CD4-positive, alpha-beta memory T cell (primary cell): Measurements from ENCODE around the gene NT5DC1. TPM values are rescaled to one million over a fixed set of nuclear protein-coding genes. Genes with fewer than 3 reads are reported as not detected.
"Not testable (repeated sequence)": the region's sequence is repeated elsewhere in the genome, so short reads cannot be mapped to it uniquely, and the experiment has no call there.

Experiments used
- CTCF ChIA-PET: fragments of 350-600 bp; sonication (Branson Sonifier 250); formaldehyde crosslinking; loops from one replicate; lab custom pipeline; 2021; ENCODE audit warnings: inconsistent platforms; ENCODE audit not compliant: partially characterized antibody; lab: Charles Lee
- POLR2A ChIA-PET: fragments of 350-600 bp; sonication (Branson Sonifier 250); formaldehyde crosslinking; loops from one replicate; lab custom pipeline; 2021; ENCODE audit not compliant: partially characterized antibody; lab: Charles Lee
- DNase-seq, 5 donors: peaks; one replicate each; pipeline versions ENCODE4 v3.0.0 to v3.0.0-alpha.2; 2020 to 2022; ENCODE audit warnings: mixed read lengths in 1 of 5
- H3K27ac ChIP-seq: one replicate; pipeline ENCODE4 v1.7.0; 2013; ENCODE audit warnings: low read depth, low read length
- H3K27me3 ChIP-seq: 2 replicates; pipeline ENCODE4 v1.7.0; 2013; ENCODE audit warnings: mild to moderate bottlenecking, low read length, moderate library complexity; ENCODE audit not compliant: insufficient read depth
- H3K36me3 ChIP-seq: 2 replicates; pipeline ENCODE4 v1.7.0; 2013; ENCODE audit warnings: mild to moderate bottlenecking, low read length, moderate library complexity; ENCODE audit not compliant: insufficient read depth
- H3K4me1 ChIP-seq: 2 replicates; pipeline ENCODE4 v1.7.0; 2013; ENCODE audit warnings: mild to moderate bottlenecking, low read length, moderate library complexity; ENCODE audit not compliant: insufficient read depth
- H3K4me3 ChIP-seq, 2 donors: one replicate each; pipeline ENCODE4 v1.7.0; 2013; ENCODE audit warnings: low read length in 2 of 2, mild to moderate bottlenecking in 1 of 2
- H3K9me3 ChIP-seq, 2 donors: one replicate each; pipeline ENCODE4 v1.7.0; 2013; ENCODE audit warnings: low read length in 2 of 2, control low read depth in 1 of 2; ENCODE audit not compliant: control insufficient read depth in 1 of 2
- H3K27ac Mint-ChIP-seq, 7 donors: one replicate each; pipeline ENCODE4 v1.8.0; 2020 to 2021; ENCODE audit warnings: mixed read lengths in 7 of 7, mild to moderate bottlenecking in 6 of 7, inconsistent platforms in 3 of 7, moderate library complexity in 3 of 7
- H3K27me3 Mint-ChIP-seq, 2 donors: one replicate each; pipeline ENCODE4 v1.8.0; 2020 to 2021; ENCODE audit warnings: mixed read lengths in 2 of 2
- H3K36me3 Mint-ChIP-seq, 2 donors: one replicate each; pipeline ENCODE4 v1.8.0; 2020 to 2021; ENCODE audit warnings: mixed read lengths in 2 of 2, inconsistent platforms in 1 of 2, mild to moderate bottlenecking in 1 of 2
- H3K4me1 Mint-ChIP-seq, 4 donors: one replicate each; pipeline ENCODE4 v1.8.0; 2020 to 2021; ENCODE audit warnings: mixed read lengths in 4 of 4, mild to moderate bottlenecking in 1 of 4
- H3K4me3 Mint-ChIP-seq, 8 donors: one replicate each; pipeline ENCODE4 v1.8.0; 2020 to 2021; ENCODE audit warnings: mixed read lengths in 8 of 8, mild to moderate bottlenecking in 7 of 8, moderate library complexity in 6 of 8, inconsistent platforms in 3 of 8
- H3K9me3 Mint-ChIP-seq, 8 donors: one replicate each; pipeline ENCODE4 v1.8.0; 2020 to 2021; ENCODE audit warnings: mixed read lengths in 8 of 8, mild to moderate bottlenecking in 5 of 8, inconsistent platforms in 3 of 8, moderate library complexity in 1 of 8
- intact Hi-C: fragments of 100-400 bp; cut with micrococcal nuclease; formaldehyde crosslinking; loops from one replicate; pipeline ENCODE4 v1.15.1; 2023
- polyA plus RNA-seq, 2 donors: library from polyadenylated mRNA; unstranded; fragments of 300-500 nt; fragmentation: Illumina TruSeq; gene quantifications; one replicate each; pipeline ENCODE4 v1.2.3, GENCODE V29; 2021
- total RNA-seq, 2 experiments: library from RNA; stranded (reverse); gene quantifications; one replicate each; pipeline ENCODE4 v1.2.3, GENCODE V29; 2021

The NT5DC1 gene
- total and polyA plus RNA-seq, 4 experiments from 2014 or later = 50.5 to 78.4 (median 58.3) TPM

GRCh38 chr6:116279232-116280160 is 178.8 kb downstream of the NT5DC1 start, which contains the start of gene TSPYL1:
Gene TSPYL1, minus strand, starts transcription at chr6:116279930. Its CDS starts 100 bp downstream, at chr6:116279830.
- peak within 1 kb of the TSS; percentile 97 for H3K27ac ChIP-seq
- Mint-ChIP-seq H3K36me3 (peaks cover 38 to 46% of the 10 kb centered on the region in 2 donors), H3K27me3 (no peaks in the 10 kb centered on the region), H3K27ac (peak within 1 kb of the TSS; percentile 99 to 100 (median 100)), H3K9me3 (peaks cover 0 to 3% (median 0%) of the 10 kb centered on the region in 8 donors), H3K4me1 (peaks cover 40 to 75% (median 50%) of the 10 kb centered on the region in 4 donors), H3K4me3 (peak within 1 kb of the TSS; percentile 96 to 100 (median 99))
- peaks cover 6% of the 10 kb centered on the region for H3K36me3 ChIP-seq
- ChIA-PET CTCF (interaction anchor here (1.0 to 5.3 kb wide), 12 partner anchors 8 to 402 kb away, joined by 3 to 40 read pairs (median 4); partner anchors contain the start of gene TSPYL4), POLR2A (interaction anchor here (0.6 to 4.8 kb wide), 22 partner anchors 9 to 1323 kb away, joined by 3 to 114 read pairs (median 4); partner anchors contain the start of genes DSE, GOPC, KPNA5 and NT5DC1)
- peak; percentile 96 to 98 (median 97) for DNase-seq
- no peaks in the 10 kb centered on the region for H3K9me3 ChIP-seq
- H3K4me3 ChIP-seq = peak within 1 kb of the TSS; percentile 95 to 97
- intact Hi-C loops = loop anchor here (1.0 to 10.0 kb wide), 7 partner anchors 25 to 402 kb away; partner anchors contain the start of genes DSE, KPNA5, NT5DC1 and RWDD1
- H3K27me3 ChIP-seq = no peaks in the 10 kb centered on the region
- H3K4me1 ChIP-seq = peaks cover 50% of the 10 kb centered on the region

DNA sequence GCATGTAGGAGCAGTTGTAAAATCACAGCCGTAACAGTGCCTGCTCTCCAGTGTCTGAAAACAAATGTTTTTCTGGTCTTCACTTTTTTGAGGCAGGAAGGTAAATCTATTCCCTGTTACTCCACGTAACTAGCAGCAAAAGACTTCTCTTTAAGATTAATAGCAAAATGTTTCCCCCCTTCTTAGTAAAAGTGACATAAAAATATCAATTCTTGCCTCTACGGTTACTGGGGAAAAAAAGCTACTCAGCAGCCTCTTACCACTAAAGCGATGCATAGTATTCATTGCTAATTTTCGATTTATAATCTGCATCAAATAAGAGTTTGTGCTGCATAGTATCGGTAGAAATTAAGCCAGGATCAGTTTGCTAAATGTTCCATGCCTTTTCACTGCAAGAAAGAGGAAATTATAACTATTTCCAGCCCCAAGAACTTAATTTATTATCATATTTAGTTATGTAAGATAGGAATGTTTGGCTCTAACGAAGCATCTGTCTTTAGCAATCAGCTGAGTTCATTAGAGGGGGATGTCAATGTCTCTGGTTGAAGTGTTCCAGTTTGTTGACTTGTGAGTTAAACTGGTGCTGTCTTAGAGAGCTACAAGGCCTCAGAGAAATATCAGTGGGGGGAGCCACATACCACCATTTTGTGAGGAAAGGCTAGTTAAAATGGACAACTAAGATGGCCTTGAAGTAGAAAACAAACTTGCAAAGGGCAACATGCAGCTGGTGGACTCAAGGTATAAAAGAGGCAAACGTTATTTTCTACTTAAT is 179.7 kb downstream of the NT5DC1 start:
- Histone ChIP-seq H3K27me3 (no peaks in the 10 kb centered on the region), H3K9me3 (no peaks in the 10 kb centered on the region), H3K27ac (peak overlapping the region; percentile 97), H3K4me3 (peak overlapping the region; percentile 95 to 97), H3K36me3 (peaks cover 6% of the 10 kb centered on the region), H3K4me1 (peaks cover 42% of the 10 kb centered on the region)
- ChIA-PET POLR2A (interaction anchor here (0.6 to 4.8 kb wide), 20 partner anchors 9 to 1322 kb away, joined by 3 to 114 read pairs (median 6); partner anchors contain the start of genes DSE, GOPC, KPNA5 and NT5DC1), CTCF (interaction anchor here (1.1 to 5.3 kb wide), 12 partner anchors 7 to 402 kb away, joined by 3 to 40 read pairs (median 4); partner anchors contain the start of gene TSPYL4)
- Mint-ChIP-seq H3K4me3 (peak overlapping the region; percentile 96 to 100 (median 99)), H3K27ac (peak overlapping the region; percentile 99 to 100 (median 100)), H3K36me3 (peaks cover 32 to 39% of the 10 kb centered on the region in 2 donors), H3K9me3 (peaks cover 0 to 3% (median 0%) of the 10 kb centered on the region in 8 donors), H3K4me1 (peaks cover 35 to 66% (median 46%) of the 10 kb centered on the region in 4 donors), H3K27me3 (no peaks in the 10 kb centered on the region)
- peak in 1 of 5 donors; percentile 33 for DNase-seq
- intact Hi-C loops = loop anchor here (5.0 to 10.0 kb wide), 2 partner anchors 63 to 164 kb away; no protein-coding TSS in a partner anchor

GRCh38 chr6:116280933-116281316 is 180.3 kb downstream of the NT5DC1 start:
- Histone ChIP-seq H3K9me3 (no peaks in the 10 kb centered on the region), H3K27me3 (no peaks in the 10 kb centered on the region), H3K36me3 (peaks cover 6% of the 10 kb centered on the region), H3K4me1 (peaks cover 36% of the 10 kb centered on the region), H3K4me3 (peak overlapping the region; percentile 95 to 97), H3K27ac (peak overlapping the region; percentile 97)
- Mint-ChIP-seq H3K27me3 (no peaks in the 10 kb centered on the region), H3K4me1 (peaks cover 33 to 61% (median 42%) of the 10 kb centered on the region in 4 donors), H3K36me3 (peaks cover 29 to 36% of the 10 kb centered on the region in 2 donors), H3K9me3 (peaks cover 0 to 3% (median 0%) of the 10 kb centered on the region in 8 donors), H3K4me3 (peak overlapping the region; percentile 96 to 100 (median 99)), H3K27ac (peak overlapping the region; percentile 99 to 100 (median 100))
- intact Hi-C loops = loop anchor here (5.0 to 10.0 kb wide), 2 partner anchors 64 to 164 kb away; no protein-coding TSS in a partner anchor
- ChIA-PET POLR2A (interaction anchor here (2.4 to 4.8 kb wide), 7 partner anchors 8 to 400 kb away, joined by 12 to 114 read pairs (median 26); partner anchors contain the start of genes DSE, KPNA5, NT5DC1 and RWDD1), CTCF (interaction anchor here (1.3 to 5.3 kb wide), 6 partner anchors 12 to 280 kb away, joined by 4 to 40 read pairs (median 5); no protein-coding TSS in a partner anchor)
- no peak for DNase-seq

DNA sequence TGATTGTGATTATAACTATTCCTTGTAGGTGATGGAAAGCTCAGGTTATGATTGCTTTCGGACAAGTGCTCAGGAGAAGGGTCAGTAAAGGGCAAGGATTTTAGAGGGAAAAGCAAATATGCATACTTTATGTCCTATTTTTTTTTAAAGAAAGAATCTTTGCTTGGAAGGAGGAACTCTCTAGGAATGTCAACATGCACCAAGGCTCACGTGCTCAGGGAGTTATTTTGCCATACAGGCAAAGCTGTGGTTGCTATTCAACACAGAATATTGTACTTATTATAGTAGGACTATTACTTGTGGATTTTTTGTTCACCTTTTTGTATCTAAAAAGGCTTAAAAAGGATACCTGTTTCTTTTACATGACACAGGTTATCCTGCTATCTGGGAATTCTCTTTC is 182.0 kb downstream of the NT5DC1 start:
- H3K9me3 ChIP-seq = no peaks in the 10 kb centered on the region
- H3K4me1 ChIP-seq = peaks cover 19% of the 10 kb centered on the region
- no peak overlapping the region for H3K4me3 ChIP-seq
- H3K4me1 Mint-ChIP-seq = peaks cover 19 to 44% (median 27%) of the 10 kb centered on the region in 4 donors
- peaks cover 6% of the 10 kb centered on the region for H3K36me3 ChIP-seq
- no peak for DNase-seq
- H3K4me3 Mint-ChIP-seq = no peak overlapping the region
- peaks cover 0 to 3% (median 0%) of the 10 kb centered on the region in 8 donors for H3K9me3 Mint-ChIP-seq
- ChIA-PET POLR2A (interaction anchor here (0.6 to 1.1 kb wide), 2 partner anchors 12 to 288 kb away, joined by 5 read pairs; partner anchors contain the start of gene RWDD1), CTCF (interaction anchor here (2.1 to 2.4 kb wide), 2 partner anchors 253 to 309 kb away, joined by 4 to 6 read pairs; no protein-coding TSS in a partner anchor)
- H3K27ac ChIP-seq = no peak overlapping the region
- no peaks in the 10 kb centered on the region for H3K27me3 ChIP-seq
- peak overlapping the region in 2 of 7 donors; percentile 2 to 17 for H3K27ac Mint-ChIP-seq
- peaks cover 13 to 22% of the 10 kb centered on the region in 2 donors for H3K36me3 Mint-ChIP-seq
- intact Hi-C loops = loop anchor here (5.0 to 10.0 kb wide), 2 partner anchors 65 to 162 kb away; no protein-coding TSS in a partner anchor
- no peaks in the 10 kb centered on the region for H3K27me3 Mint-ChIP-seq

DNA sequence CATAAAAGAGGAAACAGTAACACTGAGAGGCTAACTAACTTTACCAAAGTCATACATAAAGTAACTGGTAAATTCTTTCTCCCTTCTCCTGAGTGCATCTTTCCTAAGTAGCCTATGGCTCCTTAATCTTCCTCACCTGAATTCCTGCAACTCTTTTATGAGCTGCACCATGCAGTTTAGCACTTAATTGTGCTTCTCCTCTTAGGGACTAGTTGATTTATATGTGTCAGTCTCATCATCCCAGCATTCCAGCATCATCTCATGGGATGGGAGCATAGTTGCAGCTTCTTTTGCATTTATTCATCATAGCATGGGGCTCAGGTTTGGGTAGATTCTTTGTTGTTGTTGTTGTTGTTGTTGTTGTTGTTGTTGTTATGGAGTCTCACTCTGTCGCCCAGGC is 182.5 kb downstream of the NT5DC1 start:
- intact Hi-C loops = loop anchor here (5.0 to 10.0 kb wide), 2 partner anchors 66 to 162 kb away; no protein-coding TSS in a partner anchor
- Mint-ChIP-seq H3K4me3 (no peak overlapping the region), H3K36me3 (peaks cover 9 to 18% of the 10 kb centered on the region in 2 donors), H3K9me3 (peaks cover 0 to 3% (median 0%) of the 10 kb centered on the region in 8 donors), H3K27me3 (no peaks in the 10 kb centered on the region), H3K27ac (peak overlapping the region in 3 of 7 donors; percentile 7 to 68 (median 17)), H3K4me1 (peaks cover 15 to 40% (median 22%) of the 10 kb centered on the region in 4 donors)
- CTCF ChIA-PET = interaction anchor here (2.1 to 2.4 kb wide), 2 partner anchors 252 to 309 kb away, joined by 4 to 6 read pairs; no protein-coding TSS in a partner anchor
- H3K27ac ChIP-seq = no peak overlapping the region
- POLR2A ChIA-PET = interaction anchor here (1.1 kb wide), 1 partner anchor 288 kb away, joined by 5 read pairs; the partner anchor contains the start of gene RWDD1
- DNase-seq = no peak
- H3K27me3 ChIP-seq = no peaks in the 10 kb centered on the region
- no peak overlapping the region for H3K4me3 ChIP-seq
- H3K36me3 ChIP-seq = peaks cover 2% of the 10 kb centered on the region
- peaks cover 14% of the 10 kb centered on the region for H3K4me1 ChIP-seq
- H3K9me3 ChIP-seq = no peaks in the 10 kb centered on the region

GRCh38 chr6:116284984-116285383 is 184.3 kb downstream of the NT5DC1 start:
- H3K27ac Mint-ChIP-seq, H3K4me3 ChIP-seq, H3K9me3 Mint-ChIP-seq, H3K36me3 Mint-ChIP-seq, H3K27me3 Mint-ChIP-seq, DNase-seq, H3K27ac ChIP-seq, H3K4me1 ChIP-seq, H3K9me3 ChIP-seq, H3K4me3 Mint-ChIP-seq, POLR2A ChIA-PET, H3K27me3 ChIP-seq, H3K36me3 ChIP-seq: not testable (repeated sequence)
- H3K4me1 Mint-ChIP-seq = peaks cover 10 to 22% (median 15%) of the 10 kb centered on the region in 4 donors
- intact Hi-C loops = loop anchor here (5.0 to 10.0 kb wide), 2 partner anchors 68 to 160 kb away; no protein-coding TSS in a partner anchor
- CTCF ChIA-PET = interaction anchor here (9.3 kb wide), 1 partner anchor 249 kb away, joined by 121 read pairs; no protein-coding TSS in a partner anchor
